Astrocyte (in vitro differentiated cells and primary cell): ENCODE data around the gene COL28A1.

Experiments
- EZH2 ChIP-seq: IDR thresholded peaks from 2 replicates; pipeline ENCODE4 v1.6.1; 2012; ENCODE audit warnings: mild to moderate bottlenecking, low read length, inconsistent platforms; ENCODE audit not compliant: insufficient read depth
- TF ChIP-seq, protein P1 (sequence below): IDR thresholded peaks from 2 replicates; pipeline ENCODE4 v1.5.1; 2011; ENCODE audit warnings: low read depth, mild to moderate bottlenecking, inconsistent platforms, low read length, moderate library complexity; ENCODE audit not compliant: insufficient read depth

DNA sequence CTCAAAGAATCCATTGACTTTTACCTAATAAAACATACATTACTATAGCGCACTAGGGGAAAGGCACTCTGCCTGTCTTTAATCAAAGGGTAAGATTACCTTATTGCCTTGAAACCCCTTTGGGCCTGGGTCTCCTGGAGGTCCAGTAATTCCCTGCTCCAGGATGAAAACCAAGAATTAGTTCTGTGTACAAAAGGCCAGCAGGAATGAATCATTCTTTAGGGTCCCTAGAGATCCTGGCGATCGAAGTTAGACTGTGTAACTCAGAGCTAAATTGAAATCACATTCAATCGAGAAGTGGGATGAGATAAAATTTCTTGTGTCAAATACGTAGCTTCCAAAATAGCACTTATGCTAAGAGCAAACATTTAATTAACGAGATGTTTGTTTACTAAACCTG is 29.8 kb downstream of the COL28A1 start:
- TF ChIP-seq, protein P1, sequence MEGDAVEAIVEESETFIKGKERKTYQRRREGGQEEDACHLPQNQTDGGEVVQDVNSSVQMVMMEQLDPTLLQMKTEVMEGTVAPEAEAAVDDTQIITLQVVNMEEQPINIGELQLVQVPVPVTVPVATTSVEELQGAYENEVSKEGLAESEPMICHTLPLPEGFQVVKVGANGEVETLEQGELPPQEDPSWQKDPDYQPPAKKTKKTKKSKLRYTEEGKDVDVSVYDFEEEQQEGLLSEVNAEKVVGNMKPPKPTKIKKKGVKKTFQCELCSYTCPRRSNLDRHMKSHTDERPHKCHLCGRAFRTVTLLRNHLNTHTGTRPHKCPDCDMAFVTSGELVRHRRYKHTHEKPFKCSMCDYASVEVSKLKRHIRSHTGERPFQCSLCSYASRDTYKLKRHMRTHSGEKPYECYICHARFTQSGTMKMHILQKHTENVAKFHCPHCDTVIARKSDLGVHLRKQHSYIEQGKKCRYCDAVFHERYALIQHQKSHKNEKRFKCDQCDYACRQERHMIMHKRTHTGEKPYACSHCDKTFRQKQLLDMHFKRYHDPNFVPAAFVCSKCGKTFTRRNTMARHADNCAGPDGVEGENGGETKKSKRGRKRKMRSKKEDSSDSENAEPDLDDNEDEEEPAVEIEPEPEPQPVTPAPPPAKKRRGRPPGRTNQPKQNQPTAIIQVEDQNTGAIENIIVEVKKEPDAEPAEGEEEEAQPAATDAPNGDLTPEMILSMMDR, result no peak
- TF ChIP-seq EZH2, result no peak
